Activated naive CD8-positive, alpha-beta T cell treated with anti-CD3 and anti-CD28 coated beads, Interleukin-2, amount 50 U/mL, for 16 hours (primary cell): ENCODE data around the gene MVB12B.

Source experiments
- DNase-seq: peaks from one replicate; pipeline ENCODE4 v3.0.0-alpha.2; 2020; ENCODE audit warnings: low read depth, low spot score

Gene MVB12B

DNA sequence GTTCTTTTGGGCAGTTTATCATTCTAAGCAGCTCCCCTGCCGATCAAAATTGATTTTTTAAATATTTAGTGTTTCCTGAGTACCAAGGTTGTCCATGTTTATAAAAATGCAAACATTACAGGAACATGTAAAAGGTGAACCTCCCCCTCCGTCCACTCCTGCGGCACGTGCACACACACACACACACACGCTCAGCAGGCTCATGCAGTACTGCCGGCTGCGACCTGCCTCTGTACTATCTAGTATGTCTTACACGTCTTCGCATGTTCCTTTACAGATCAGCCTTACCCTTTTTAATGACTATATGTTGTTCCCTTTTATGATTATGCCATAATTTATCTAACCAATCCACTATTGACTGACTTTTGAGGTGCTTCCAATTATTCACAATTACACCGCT, 165.3 kb downstream of the MVB12B start:
- no peak for DNase-seq

DNA sequence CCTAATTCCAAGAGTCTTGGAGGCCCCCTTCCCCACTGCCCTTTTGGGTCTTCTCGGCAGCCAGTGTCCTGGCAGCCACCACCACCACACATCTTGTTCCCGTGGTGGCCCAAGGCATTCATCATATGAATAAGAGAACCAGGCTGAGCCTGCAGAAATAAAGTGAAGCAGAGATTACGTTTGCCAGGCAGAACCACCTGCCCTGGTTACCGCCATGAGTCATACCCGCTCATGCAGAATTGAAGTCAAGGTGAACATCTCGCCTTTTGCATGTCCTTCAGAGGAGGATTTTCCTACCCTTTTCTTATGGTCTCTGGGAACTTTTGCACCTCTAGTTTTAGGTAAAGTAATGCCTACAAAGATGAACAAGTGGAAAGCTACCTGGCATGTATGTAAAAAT, 167.6 kb downstream of the MVB12B start:
- DNase-seq = no peak

DNA sequence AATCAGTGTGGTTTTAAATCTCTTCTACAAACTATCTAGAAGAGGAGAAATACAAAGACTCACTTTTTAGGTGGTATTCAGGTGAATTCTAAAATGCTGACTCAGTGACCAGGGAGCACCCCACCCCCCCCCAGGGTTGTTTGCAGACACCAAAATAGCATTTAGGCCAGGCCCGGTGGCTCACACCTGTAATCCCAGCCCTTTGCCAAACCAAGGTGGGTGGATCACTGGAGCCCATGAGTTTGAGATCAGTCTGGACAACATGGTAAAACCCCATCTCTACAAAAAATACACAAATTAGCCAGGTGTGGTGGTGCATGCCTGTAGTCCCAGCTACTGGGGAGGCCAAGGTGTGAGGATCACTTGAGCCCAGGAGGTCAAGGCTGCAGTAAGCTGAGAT, 168.1 kb downstream of the MVB12B start:
- no peak for DNase-seq

DNA sequence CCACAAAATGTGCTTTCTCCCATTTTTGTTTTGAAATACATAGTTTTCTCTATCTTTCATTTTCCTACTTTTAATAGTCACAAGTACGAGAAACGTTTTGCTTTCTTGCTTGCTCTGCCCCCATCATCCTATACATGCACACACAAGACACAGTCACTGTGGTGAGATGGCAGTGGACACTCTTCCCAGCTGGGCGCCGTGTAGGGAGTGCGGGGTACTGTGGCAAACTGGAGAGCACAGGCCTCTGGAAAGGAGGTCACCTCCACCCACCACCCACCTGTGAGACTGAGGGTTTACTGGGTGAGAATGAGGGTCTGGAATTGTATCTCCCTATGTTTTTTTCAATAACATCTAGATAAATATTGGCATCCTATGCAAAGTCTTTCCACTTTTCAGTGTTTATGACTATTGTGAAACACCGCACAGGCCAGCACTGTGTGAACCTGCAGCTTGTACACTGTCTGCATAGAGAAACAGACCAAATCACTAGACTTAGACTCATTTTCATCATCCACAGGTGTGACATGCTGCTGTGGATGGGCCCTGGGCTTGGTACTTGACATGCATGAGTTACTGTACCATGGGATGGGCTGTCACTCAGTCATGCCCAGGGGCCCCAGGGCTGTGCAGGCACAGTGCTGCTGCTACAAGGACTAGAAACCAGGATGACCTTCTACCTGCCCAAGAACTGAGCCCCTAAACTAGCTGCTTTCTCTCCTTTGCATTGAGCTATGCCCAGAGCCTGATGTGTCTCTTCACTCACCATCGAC, 169.0 kb downstream of the MVB12B start:
- no peak for DNase-seq

DNA sequence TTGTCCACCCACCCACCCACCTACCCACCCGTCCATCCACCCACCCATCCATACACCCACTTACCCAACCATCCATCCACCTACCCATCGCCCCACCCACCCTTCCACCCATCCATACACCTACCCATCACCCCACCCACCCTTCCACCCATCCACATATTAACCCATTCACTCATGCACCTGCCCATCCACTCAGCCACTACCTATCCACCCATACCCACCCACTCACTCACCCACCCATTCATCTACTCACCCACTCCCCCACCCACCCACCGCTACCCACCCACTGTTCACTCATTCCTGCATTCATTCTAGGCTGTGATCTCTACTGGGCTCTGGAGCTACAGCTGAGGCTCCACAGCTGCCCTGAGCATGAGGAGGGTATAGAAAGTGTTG, 169.6 kb downstream of the MVB12B start:
- no peak for DNase-seq

DNA sequence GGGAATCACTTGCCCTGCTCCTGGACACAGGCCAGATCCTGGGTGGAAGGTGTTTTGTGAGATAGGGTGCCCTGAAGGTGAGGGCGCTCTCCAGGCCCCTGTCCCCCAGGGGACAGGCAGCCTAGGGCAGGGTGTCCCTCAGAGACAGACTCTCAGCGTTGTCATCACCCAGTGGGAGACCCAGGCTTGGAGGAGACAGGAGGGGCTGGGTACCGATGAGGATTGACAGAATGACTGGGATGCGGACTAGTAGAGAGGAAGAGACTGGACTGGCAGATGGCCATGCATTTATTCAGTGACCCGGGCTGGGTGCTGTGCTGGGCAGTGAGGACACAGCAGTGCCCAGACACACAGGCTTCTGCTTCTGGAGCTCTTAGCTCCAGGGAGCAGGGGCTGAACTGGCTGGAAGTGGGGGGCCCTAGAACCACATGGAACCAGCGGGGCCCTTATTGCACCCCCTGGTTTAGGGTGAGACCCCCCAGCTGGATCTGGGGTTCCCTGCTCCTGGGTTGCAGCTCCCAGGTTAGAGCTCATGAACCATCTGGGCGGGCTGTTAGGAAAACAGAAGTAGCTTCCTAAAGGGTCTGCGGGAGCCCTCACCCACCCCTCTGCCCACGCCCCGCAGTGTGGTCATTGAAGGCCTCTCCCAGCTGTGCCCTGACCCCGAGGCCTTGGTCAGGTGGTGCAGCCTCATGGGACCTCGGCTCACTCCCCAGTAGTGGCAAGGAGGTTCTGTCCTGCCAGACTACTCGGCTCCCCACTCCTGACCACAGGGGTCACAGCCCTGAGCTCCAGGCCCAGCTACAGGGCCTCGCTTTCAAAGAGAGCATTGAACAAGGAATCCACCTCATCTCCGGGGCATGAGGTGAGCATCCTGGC, 170.4 kb downstream of the MVB12B start:
- no peak for DNase-seq

DNA sequence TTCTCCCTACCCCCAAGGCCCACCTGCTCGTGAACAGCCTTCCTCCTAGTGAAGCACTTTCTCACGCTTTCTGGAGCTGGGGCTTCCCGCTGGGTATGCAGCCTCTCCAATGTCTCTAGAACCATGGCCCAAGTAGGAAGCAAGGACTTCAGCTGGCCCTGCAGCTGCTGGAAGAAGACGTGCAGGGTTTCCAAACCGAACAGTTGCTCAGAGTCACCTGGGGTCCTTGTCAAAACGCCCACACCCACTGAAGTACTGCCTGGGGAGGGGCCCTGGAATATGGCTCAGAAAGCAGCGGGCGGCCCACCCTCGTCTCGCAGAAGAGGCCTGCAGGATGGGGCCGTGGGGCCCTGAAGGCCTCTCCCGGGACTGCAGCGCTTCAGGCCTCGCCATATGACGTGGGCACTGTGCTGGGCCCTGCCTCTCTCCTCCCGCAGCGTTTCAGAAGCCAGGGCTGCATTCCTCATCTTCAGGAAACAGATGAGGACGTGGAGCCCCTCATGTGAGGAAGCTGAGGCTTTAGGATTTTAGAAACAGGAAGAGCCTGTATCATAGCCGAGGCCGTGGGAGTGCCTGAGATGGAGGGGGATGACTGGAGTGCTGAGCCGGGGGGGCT, 171.1 kb downstream of the MVB12B start:
- no peak for DNase-seq

DNA sequence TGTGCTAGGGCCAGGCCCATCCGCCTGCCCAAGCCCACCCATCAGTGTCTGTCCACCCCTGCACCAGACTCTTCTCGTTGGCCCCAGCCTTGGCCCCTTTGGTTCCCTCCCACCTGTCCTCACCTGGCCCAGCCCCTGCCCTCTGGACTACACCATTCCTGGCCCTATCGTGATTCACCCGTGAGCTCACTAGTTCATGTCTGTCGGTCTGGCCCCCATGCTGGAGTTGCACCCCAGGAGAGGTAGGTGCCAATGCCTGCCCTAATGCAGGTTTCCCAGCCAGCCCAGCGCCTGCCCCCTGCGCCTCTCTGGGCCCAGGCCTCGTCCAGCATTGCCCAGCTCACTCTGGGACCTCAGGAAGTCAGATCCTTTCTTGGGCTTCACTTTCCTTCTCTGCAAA, 171.7 kb downstream of the MVB12B start:
- no peak for DNase-seq

DNA sequence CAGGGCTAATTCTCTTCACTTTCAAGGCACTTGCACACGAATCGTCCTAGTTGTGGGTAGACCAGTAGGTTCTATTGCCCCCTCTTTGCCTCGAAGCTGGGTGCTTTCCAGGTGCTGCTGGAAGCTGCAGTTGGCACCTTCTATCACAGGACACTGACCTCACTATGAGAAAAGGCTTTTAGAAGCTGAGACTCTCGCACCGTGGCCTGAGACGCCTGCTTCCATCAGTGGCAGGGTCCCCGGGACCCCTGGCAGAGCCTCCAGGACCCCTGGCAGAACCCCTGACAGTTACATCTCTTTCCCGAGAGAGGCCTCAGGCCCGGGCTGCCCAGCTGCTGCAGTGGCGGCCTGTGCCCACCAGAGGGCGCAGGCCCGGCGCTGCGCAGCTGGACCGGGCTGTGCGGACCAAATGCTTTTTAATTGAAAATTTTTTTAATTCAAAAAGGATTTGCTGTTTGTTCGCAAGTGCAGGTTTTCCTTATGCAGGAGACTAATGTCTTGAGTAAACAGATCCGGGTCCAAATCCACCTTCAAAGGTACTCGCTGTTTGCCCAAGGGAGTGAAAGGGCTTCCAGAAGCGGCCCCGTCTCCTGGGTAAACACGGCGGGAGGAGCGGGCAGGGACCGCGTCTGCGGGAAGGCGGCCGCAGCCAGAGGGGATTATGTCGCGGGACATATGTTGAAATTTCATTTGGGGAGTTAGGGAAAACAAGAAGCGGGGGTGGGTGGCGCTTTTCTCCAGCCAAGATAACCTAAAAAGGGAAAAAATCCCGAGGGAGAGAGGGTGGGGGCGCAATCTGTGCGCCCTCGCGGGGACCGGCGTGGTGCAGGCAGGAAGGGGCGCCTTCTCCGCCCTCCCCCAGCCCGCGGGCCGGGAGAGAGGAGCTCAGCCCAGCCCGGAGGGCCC, 172.6 kb downstream of the MVB12B start:
- no peak for DNase-seq

DNA sequence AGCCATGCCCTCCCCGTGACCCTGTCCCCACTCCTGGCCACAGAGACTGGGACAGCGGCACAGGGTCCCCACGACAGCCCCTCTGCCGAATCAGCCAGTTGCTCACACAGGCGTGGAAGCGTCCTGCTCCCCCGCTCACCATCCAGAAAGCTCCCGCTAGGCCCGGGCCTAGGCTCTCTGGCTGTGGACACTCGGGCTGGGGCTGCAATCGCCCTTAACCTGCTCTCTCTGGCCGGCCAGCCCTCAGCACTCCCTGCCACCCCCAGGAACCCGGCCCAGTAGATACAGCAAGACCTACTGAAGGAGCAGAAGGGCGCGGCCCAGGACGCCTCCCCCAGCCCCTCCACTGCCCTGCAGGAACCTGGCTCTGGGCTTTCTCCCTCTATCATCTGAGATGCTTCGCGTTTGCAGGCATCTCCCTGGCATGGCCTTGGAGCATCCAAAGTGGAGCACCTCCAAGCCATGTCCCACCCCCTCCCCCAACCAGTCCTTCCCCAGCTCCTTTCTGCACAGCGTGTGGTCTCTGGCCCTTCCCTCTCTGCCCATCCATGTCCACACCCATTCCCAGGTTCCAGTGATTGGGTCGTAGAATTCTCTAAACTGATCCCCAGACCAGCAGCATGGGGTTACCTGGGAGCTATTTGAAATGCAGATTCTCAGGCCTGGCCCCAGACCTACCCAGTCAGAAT, 173.4 kb downstream of the MVB12B start:
- DNase-seq = no peak

DNA sequence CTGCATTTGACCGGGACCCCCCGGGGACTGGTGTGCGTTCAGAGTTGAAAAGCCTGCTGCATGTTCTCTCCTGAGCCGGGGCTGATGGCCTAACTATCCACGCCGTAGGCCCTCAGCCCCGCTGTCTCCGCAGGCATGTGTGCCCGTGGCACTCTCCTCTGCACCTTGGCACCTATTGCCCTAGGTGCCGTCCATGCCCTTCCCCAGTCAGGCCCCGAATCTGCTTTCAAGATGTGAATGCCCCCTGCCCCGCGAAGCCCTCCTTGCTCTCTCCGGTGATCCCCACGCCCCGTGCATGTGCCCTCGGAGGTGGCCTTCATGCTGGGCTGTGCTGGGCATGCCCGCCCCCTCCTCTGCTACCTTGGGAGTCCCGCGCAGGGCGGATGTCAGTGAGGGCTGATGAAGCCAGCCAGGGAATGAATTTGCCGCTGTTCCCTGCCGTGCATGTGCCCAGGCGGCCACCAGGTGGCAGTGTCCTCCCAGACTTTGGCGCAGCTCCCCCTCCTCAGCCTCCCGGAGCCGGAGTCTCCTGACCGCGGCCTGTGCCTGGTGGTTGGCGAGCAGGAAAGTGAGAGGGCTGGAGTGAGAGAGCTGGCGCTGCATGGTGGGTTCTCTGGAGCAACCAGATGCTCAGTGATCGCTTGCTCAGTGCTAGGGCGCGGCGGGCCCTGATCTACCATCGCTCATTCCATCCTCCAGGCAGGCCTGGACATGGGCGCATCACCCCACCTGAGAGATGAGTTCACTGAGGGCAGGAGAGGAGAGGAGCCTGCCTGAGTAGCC, 174.2 kb downstream of the MVB12B start:
- DNase-seq = peak; percentile 35

DNA sequence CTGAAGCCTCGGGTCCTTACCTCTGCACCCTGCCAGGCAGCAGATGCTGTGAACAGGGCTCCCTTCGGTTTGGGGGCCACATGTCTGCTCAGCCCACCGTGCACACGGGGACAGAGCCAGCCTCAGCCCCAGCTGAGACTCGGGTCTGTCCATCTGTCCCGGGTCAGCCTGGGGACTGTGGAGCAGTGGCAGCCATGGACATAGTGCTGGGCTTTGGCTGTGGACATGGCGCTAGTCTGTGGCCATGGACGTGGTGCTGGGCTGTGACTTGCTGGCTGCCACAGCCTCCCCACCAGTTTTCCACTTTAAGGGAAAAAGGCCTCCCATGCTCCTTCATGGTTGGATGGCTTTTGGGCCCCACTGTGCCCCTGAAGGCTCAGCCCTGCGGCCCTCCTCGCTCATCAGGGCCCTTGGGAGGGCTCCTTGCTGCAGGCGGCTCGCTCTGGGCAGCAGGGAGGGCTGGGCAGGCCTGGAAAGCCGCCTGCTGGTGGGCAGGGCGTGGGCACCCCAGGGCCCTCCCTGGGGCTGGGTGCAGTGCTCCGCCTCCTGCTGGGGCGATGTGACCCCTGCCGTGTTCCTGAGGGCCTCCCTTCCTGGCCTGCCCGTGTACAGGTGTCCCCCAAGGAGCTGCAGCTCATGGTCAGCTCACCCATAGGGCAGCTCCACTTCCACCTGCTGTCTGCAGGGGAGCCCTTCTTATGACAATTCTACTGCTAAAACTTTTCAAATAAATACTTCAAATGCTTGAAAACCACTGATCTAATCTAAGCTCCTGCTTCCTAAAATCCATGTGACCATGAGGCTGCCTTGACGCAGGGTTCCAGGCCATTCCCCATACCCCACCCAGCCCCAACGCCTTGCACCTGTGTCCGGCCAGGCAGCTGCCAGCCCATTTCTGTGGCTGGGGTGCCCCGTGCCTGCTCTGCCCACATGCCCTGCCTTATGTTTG, 175.0 kb downstream of the MVB12B start:
- DNase-seq = no peak

DNA sequence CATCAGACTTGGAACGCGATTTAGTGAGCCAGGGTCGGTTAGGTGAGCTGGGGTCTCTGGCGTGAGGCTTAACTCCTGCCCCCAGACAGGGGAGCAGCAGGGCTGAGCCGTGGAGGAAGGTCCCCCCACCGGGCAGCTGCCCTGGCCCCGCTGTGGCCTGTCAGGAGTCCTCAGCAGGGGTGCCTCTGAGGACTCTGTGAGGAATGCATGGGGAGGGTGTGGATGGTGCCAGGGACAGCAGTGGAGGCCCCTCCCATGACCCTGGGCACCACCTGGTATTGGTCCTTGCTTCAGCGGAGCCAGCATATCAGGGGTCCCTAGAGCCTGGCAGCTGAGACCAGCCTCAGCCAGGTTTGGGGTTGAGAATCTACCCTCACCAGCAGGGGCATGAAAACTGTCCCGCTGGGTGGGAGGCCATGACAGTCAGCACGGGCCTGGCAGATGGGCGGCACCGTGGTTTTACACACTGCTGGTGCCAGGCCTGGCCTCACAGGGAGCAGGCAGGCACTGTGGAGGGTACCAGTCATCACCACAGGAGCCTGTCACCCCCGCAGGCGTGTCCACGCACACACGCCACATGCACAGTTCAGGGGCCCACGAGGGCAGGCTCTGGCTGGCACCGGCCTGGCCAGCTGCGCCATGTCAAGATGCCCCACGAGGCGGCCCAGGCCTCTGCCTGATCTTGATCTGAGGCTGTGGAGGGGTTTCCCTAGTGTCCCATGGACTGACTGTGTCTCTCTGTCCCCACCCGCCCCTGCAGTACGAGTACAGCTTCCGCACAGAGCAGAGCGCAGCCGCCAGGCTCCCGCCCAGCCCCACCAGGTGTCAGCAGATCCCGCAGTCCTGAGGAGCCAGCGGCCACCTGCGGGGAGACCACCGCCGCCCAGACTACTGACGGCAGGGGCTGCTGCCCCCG, 176.0 kb downstream of the MVB12B start:
- DNase-seq = no peak

DNA sequence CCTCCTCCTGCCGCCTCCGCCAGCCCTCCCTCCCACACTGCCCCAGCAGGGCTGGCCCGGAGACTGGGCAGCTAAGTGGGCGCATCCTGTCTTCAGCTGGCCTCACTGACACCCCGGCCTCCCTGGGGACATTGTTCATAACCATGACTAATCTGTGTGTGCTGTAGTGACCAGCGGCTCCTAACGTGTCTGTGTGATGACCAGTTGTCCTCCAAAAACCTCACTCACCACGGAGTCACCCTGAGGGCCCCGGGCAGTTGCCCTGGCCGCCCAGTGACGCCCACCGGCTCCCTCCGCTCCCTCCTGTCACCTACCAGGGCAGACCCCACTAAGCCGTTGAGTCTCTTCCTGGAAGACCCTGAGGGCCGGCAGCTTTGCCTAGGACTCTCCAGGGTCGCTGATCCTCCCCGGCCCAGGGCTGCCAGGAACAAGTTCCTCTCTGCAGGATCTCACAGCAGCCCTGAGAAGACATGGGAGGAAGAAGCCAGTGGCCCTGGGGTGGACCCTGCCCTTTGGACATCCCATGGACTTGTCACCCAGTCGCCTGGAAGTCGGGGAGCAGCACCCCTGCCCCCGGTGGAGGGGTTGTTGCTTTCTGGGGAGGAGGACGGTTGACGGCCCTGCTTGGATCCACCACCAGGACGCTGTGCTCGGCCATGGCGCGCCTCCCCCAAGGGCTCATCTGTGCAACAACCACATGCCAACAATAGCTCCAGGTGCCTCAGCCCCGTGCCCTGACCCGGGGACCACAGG, 176.9 kb downstream of the MVB12B start:
- no peak for DNase-seq

DNA sequence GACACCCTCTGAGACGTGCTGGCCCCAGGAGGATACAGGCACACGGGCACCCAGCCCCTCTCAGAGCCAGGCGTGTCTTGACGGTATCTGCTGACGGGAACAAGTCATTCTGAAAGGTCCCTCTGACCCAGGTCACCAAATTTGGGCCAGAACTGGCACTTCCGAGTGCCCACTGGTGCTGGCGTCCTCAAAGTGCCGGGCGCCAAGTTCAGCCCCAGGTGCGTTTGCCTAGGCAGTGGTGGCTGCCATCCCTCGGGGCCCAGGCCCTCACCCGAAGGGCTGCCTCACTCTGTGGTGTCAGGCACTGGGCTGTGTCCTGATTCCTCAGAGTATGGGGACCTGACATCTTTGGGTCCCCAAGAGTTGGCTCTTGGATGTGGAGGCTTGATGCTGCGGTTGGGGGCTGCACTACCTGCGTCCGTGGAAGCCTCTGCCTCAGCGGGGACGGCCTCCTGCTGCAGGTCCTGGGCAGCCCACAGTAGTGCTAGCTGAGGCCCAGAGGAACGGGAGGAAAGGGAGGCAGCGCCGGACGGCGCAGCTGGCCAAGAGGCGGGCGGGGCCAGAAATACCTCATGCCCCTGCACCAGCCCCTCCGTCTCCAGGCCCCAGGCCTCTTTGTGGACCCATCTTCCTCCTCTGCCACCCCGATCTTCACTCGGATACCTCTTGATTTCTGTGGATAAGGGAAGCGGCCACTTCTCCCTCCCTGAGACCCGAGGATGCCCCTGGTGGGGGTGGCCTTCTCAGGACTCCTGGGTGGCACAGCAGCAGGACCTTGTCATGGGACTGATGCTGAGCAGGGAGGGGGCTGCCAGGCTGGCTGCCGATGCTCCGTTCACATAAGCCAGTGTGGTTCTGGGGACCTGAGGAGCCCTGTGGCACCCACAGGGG, 177.7 kb downstream of the MVB12B start:
- no peak for DNase-seq

DNA sequence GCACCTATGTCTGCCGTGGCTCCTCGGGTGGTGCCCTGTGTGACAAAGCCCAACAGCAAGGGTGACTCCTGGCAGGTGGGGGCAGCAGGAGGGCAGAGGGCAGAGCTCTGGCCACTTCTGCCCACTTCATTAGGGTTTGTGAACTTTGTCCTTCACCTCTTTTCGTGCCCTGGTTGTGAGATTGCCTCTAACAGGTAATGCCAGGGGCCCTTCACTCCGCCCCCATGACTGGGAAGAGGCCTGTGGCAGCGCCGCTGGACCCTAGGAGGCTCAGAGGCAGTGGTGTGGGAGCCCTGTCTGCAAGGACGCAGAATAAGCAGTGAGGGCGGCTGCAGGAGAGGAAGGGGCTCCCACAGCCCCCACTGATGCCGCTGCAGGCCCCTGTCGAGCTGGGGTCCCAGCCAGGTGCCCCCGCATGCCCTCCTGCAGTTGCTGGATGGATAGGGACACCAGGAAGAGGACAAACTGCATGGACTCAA, 178.4 kb downstream of the MVB12B start:
- no peak for DNase-seq
